GM10266 (cell line): ENCODE data around the gene LGI4.

Experiments used
- DNase-seq: peaks from one replicate; pipeline ENCODE4 v3.0.0; 2012; ENCODE audit errors: extremely low spot score
- CTCF ChIP-seq: IDR thresholded peaks from 2 replicates; pipeline ENCODE4 v1.5.1; 2012; ENCODE audit warnings: mild to moderate bottlenecking, low read depth; ENCODE audit not compliant: control insufficient read depth, insufficient read depth; ENCODE audit errors: missing control alignments

The LGI4 gene

GRCh38 chr19:35159606-35160005 lies 24.7 kb upstream of the LGI4 start:
- no peak for DNase-seq

GRCh38 chr19:35157431-35157830 lies 22.6 kb upstream of the LGI4 start:
- no peak for TF ChIP-seq CTCF
- no peak for DNase-seq

More at GRCh38 chr19:35159606-35160005, 24.7 kb upstream of the LGI4 start:
- no peak for TF ChIP-seq CTCF

- no peak for DNase-seq
Observed at GRCh38 chr19:35156673-35157014, 21.8 kb upstream of the LGI4 start.

GRCh38 chr19:35155981-35156672 lies 21.3 kb upstream of the LGI4 start:
- DNase-seq, result no peak
- TF ChIP-seq CTCF, result no peak

More at GRCh38 chr19:35156673-35157014, 21.8 kb upstream of the LGI4 start:
- no peak for TF ChIP-seq CTCF

GRCh38 chr19:35155441-35155840 lies 20.6 kb upstream of the LGI4 start:
- no peak for DNase-seq
- peak; percentile 6 for TF ChIP-seq CTCF

GRCh38 chr19:35154525-35155406 lies 19.9 kb upstream of the LGI4 start, which contains the start of gene FXYD5:
Gene FXYD5 (plus strand): TSS chr19:35154735. CDS start chr19:35155551, 816 bp downstream.
- DNase-seq, result peak; percentile 78
- no peak for TF ChIP-seq CTCF
